Measurements from ENCODE around the gene KCTD15. TPM values are rescaled to one million over a fixed set of nuclear protein-coding genes. Genes with fewer than 3 reads are reported as not detected.
A peak's percentile ranks its signal among the peaks of the same experiment; 100 is the strongest.

Gene KCTD15
- total RNA-seq, 2 donors from 2014 or later = 13.8 to 15.1 TPM

DNA sequence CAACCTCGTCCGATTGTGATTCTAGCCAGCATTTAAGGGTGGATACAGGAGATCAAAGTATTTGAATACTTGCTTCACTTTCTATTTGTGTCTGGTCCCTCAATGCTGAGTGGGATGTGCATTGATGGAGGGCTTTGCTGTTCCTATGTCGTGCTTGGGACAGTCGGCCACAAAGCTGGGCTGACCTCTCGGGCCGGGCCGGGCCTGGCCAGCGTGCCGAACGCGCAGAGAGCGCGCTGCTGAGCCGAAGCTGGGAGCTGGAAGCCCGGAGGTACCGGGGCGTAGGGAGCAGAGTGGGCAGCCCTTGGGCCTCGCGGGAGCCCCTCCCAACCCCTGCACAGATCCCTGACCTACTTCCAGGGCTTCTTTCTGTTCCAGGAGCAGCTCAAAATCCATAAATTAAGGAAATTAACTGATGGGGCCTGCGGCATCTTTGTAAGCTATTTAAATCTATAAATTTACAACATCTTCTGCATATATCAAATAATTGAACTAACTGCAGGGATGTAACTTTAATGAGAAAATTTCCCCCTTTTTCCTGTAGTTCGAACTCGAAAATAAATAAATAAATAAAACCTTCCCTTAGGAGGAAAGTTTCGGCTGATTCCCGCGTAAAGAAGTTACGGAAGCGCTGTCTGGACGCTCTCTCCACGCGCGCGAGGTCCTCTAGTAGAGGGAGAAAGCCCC lies 1.8 kb upstream of the KCTD15 start:
- no peak for ATAC-seq
- no peaks in the 10 kb centered on the region for H3K9me3 ChIP-seq (ENCODE audit: control insufficient read depth, low read length, poor library complexity, severe bottlenecking)
- H3K27ac Mint-ChIP-seq = peak overlapping the region; percentile 19
- DNase-seq = no peak
- peak overlapping the region; percentile 89 for H3K4me3 Mint-ChIP-seq
- H3K27me3 Mint-ChIP-seq = peaks cover 12% of the 10 kb centered on the region
- H3K36me3 Mint-ChIP-seq (ENCODE audit: low read depth) = no peaks in the 10 kb centered on the region
- peaks cover 4% of the 10 kb centered on the region for H3K4me1 Mint-ChIP-seq

GRCh38 chr19:33795370-33796163 lies 1.1 kb upstream of the KCTD15 start:
- peak overlapping the region; percentile 89 for H3K4me3 Mint-ChIP-seq
- peak overlapping the region; percentile 19 for H3K27ac Mint-ChIP-seq
- no peaks in the 10 kb centered on the region for H3K36me3 Mint-ChIP-seq (ENCODE audit: low read depth)
- ATAC-seq (peak; percentile 58), DNase-seq (peak; percentile 23 to 54 (median 49))
- H3K9me3 ChIP-seq (ENCODE audit: control insufficient read depth, low read length, poor library complexity, severe bottlenecking) = no peaks in the 10 kb centered on the region
- H3K4me1 Mint-ChIP-seq = peaks cover 7% of the 10 kb centered on the region
- peaks cover 12% of the 10 kb centered on the region for H3K27me3 Mint-ChIP-seq

GRCh38 chr19:33797802-33798671 lies 1.4 kb downstream of the KCTD15 start:
- Mint-ChIP-seq H3K27me3 (peaks cover 6% of the 10 kb centered on the region), H3K36me3 (ENCODE audit: low read depth) (no peaks in the 10 kb centered on the region), H3K27ac (peak overlapping the region; percentile 2), H3K4me1 (peaks cover 6% of the 10 kb centered on the region), H3K4me3 (peak overlapping the region; percentile 89)
- ATAC-seq (peak; percentile 47), DNase-seq (no peak)
- H3K9me3 ChIP-seq (ENCODE audit: control insufficient read depth, low read length, poor library complexity, severe bottlenecking) = no peaks in the 10 kb centered on the region

DNA sequence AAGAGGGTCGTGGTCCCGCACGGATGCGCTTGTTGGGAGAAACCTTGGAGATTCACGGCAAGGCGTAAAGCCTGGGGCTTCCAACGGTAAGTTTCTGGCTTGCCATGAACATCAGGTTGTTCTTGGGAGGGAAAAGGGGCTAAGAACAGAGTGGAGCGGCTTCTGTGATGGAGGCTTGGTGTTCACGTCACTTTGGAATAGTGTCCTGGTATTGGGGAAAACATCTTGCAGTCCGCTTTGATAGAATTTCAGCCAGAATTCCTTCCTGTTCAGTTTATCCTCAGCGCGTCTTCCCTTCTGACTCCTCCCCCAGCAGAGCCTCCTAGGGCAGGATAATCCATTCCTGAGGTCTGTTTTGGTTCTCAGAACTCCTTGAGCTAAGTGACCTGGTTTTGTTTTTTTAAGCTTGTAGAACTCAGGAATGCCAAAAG lies 2.0 kb downstream of the KCTD15 start:
- no peak overlapping the region for H3K27ac Mint-ChIP-seq
- no peaks in the 10 kb centered on the region for H3K27me3 Mint-ChIP-seq
- DNase-seq = no peak
- H3K4me3 Mint-ChIP-seq = peak overlapping the region; percentile 31
- no peaks in the 10 kb centered on the region for H3K36me3 Mint-ChIP-seq (ENCODE audit: low read depth)
- ATAC-seq = no peak
- H3K9me3 ChIP-seq (ENCODE audit: control insufficient read depth, low read length, poor library complexity, severe bottlenecking) = no peaks in the 10 kb centered on the region
- H3K4me1 Mint-ChIP-seq = peaks cover 6% of the 10 kb centered on the region

DNA sequence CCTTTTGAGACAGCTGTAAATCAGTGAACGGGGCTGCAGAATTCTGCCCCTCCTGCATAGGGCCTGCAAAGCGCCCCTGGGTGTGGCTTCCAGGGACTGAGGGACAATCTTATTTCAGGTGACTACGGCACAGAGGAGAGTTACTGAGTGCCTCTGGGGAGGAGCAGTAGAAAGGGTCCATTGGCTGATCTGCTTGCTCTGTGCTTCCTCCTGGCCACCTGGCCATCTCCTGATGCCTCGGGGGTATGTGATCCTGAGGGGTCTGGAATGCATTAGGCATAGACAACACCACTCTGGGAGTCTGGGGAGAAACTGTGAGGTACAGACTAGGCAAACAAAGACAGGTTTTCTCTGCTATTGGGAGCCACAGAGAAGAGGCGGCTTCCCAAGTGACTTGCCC lies 2.8 kb downstream of the KCTD15 start:
- no peaks in the 10 kb centered on the region for H3K27me3 Mint-ChIP-seq
- ATAC-seq = no peak
- peak overlapping the region; percentile 39 for H3K27ac Mint-ChIP-seq
- H3K4me1 Mint-ChIP-seq = peaks cover 8% of the 10 kb centered on the region
- DNase-seq = no peak
- H3K9me3 ChIP-seq (ENCODE audit: control insufficient read depth, low read length, poor library complexity, severe bottlenecking) = no peaks in the 10 kb centered on the region
- H3K4me3 Mint-ChIP-seq = no peak overlapping the region
- no peaks in the 10 kb centered on the region for H3K36me3 Mint-ChIP-seq (ENCODE audit: low read depth)

GRCh38 chr19:33800012-33800680 lies 3.5 kb downstream of the KCTD15 start:
- no peaks in the 10 kb centered on the region for H3K27me3 Mint-ChIP-seq
- ATAC-seq (no peak), DNase-seq (no peak)
- peak overlapping the region; percentile 31 for H3K4me3 Mint-ChIP-seq
- H3K9me3 ChIP-seq (ENCODE audit: control insufficient read depth, low read length, poor library complexity, severe bottlenecking) = no peaks in the 10 kb centered on the region
- H3K36me3 Mint-ChIP-seq (ENCODE audit: low read depth) = no peaks in the 10 kb centered on the region
- peak overlapping the region; percentile 39 for H3K27ac Mint-ChIP-seq
- H3K4me1 Mint-ChIP-seq = peaks cover 8% of the 10 kb centered on the region

GRCh38 chr19:33801411-33801810 lies 4.7 kb downstream of the KCTD15 start:
- ATAC-seq (no peak), DNase-seq (no peak)
- no peaks in the 10 kb centered on the region for H3K36me3 Mint-ChIP-seq (ENCODE audit: low read depth)
- H3K4me1 Mint-ChIP-seq = peaks cover 14% of the 10 kb centered on the region
- H3K4me3 Mint-ChIP-seq = no peak overlapping the region
- H3K27ac Mint-ChIP-seq = peak overlapping the region; percentile 39
- H3K9me3 ChIP-seq (ENCODE audit: control insufficient read depth, low read length, poor library complexity, severe bottlenecking) = no peaks in the 10 kb centered on the region
- H3K27me3 Mint-ChIP-seq = no peaks in the 10 kb centered on the region

- Mint-ChIP-seq H3K27ac (peak overlapping the region; percentile 62), H3K27me3 (no peaks in the 10 kb centered on the region), H3K4me3 (no peak overlapping the region), H3K36me3 (ENCODE audit: low read depth) (no peaks in the 10 kb centered on the region), H3K4me1 (peaks cover 20% of the 10 kb centered on the region)
- DNase-seq = no peak
- no peak for ATAC-seq
- H3K9me3 ChIP-seq (ENCODE audit: control insufficient read depth, low read length, poor library complexity, severe bottlenecking) = no peaks in the 10 kb centered on the region
Measured at GRCh38 chr19:33802001-33802400, 5.3 kb downstream of the KCTD15 start.

GRCh38 chr19:33802801-33803200 lies 6.1 kb downstream of the KCTD15 start:
- no peaks in the 10 kb centered on the region for H3K36me3 Mint-ChIP-seq (ENCODE audit: low read depth)
- peak overlapping the region; percentile 77 for H3K27ac Mint-ChIP-seq
- H3K4me1 Mint-ChIP-seq = peaks cover 20% of the 10 kb centered on the region
- no peak overlapping the region for H3K4me3 Mint-ChIP-seq
- H3K9me3 ChIP-seq (ENCODE audit: control insufficient read depth, low read length, poor library complexity, severe bottlenecking) = no peaks in the 10 kb centered on the region
- ATAC-seq (no peak), DNase-seq (no peak)
- no peaks in the 10 kb centered on the region for H3K27me3 Mint-ChIP-seq

GRCh38 chr19:33803383-33803782 lies 6.7 kb downstream of the KCTD15 start:
- no peaks in the 10 kb centered on the region for H3K36me3 Mint-ChIP-seq (ENCODE audit: low read depth)
- H3K9me3 ChIP-seq (ENCODE audit: control insufficient read depth, low read length, poor library complexity, severe bottlenecking) = no peaks in the 10 kb centered on the region
- peaks cover 24% of the 10 kb centered on the region for H3K4me1 Mint-ChIP-seq
- ATAC-seq = no peak
- no peak overlapping the region for H3K4me3 Mint-ChIP-seq
- no peak for DNase-seq
- H3K27me3 Mint-ChIP-seq = no peaks in the 10 kb centered on the region
- H3K27ac Mint-ChIP-seq = peak overlapping the region; percentile 77

DNA sequence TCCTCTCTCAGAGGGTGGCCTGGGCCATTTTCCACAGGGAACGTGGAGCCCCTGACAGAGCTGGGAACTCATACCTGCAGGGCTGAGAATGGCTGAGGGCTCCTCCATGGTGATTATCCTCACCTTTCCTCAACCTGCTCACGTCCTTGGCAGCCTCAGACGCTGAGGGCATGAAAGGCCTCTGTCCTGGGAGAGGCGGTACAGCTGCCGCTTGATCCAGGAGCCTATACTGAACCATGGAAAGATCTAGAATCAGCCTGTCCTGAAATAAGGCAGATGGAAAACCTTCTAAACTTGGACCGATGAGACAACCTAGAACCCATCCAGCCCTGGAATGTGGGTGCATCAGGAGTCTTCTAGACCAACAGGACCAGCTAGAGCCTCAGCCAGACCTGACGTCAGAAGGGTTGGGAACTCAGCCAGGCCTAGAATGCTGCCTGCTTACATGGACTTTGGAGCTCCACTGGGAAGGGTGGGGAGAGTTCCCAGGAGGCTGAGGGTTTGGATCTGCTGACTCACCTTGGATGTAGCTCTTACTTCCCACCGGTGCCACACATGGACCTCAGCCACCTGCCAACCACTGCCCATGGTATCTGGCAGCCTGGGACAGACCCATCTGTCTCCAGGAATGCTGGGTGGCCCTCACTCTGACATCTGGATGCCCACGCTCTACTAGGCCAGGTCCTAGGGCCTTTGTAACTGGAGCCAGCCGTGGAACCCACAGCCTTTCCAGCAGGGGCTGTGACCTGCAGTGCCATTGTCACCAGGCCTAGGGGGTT lies 7.5 kb downstream of the KCTD15 start:
- Mint-ChIP-seq H3K36me3 (ENCODE audit: low read depth) (no peaks in the 10 kb centered on the region), H3K27me3 (no peaks in the 10 kb centered on the region), H3K27ac (no peak overlapping the region), H3K4me3 (no peak overlapping the region), H3K4me1 (peaks cover 27% of the 10 kb centered on the region)
- H3K9me3 ChIP-seq (ENCODE audit: control insufficient read depth, low read length, poor library complexity, severe bottlenecking) = no peaks in the 10 kb centered on the region
- no peak for DNase-seq
- no peak for ATAC-seq

DNA sequence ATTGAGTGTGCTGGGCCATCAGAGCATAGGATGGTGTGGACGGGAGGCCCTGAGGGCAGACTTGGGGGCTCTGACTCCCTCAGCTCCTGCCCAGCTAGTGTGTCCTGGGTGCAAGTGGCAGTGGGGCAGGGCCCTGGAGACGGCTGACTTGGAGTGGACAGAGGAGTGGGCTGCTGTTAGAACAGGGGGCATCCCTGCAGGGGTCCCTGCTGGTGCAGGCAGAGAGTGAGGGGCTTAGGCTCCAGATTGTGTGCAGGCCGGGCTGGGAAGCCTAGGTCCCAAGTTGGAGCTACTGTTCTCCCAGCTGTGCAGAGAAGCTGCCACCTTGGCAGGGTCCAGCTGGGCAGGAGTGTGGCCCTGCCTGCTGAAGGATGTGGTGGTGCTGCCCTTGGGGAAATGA lies 8.6 kb downstream of the KCTD15 start:
- Mint-ChIP-seq H3K27ac (peak overlapping the region; percentile 81), H3K4me1 (peaks cover 24% of the 10 kb centered on the region), H3K36me3 (ENCODE audit: low read depth) (no peaks in the 10 kb centered on the region), H3K4me3 (no peak overlapping the region), H3K27me3 (no peaks in the 10 kb centered on the region)
- no peak for ATAC-seq
- no peaks in the 10 kb centered on the region for H3K9me3 ChIP-seq (ENCODE audit: control insufficient read depth, low read length, poor library complexity, severe bottlenecking)
- DNase-seq = no peak
